ENCODE results near the gene TCF12.

DNA sequence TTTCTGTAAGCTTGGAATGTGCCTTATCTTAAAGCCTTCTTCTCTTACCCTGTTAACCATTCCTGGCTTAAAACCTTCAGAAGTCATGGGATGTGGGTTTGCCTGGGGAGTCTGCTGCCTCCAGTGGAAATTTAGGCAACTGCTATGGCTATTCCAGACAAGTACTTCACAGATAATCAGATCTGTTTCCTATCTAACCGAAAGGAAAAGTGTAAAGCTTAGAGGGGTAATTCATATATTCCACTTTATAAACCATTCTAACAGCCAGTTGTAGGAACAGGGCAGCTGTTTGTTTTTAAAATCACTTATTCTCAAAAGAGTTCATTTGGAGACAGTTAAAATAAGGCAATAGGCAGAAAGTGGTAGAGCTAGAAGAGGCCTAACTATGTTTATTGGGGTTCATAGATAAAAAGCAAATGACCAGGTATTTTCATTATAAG is 219.9 kb downstream of the TCF12 start:
- TF ChIP-seq POLR2AphosphoS5 (IDR thresholded peaks at IDR 0.05; ENCODE audit: insufficient read depth, low read depth, low read length) (no peak), EZH2 (IDR thresholded peaks at IDR 0.05; ENCODE audit: borderline replicate concordance, low read depth, low read length, severe bottlenecking) (no peak), FOS (IDR thresholded peaks at IDR 0.05; ENCODE audit: borderline replicate concordance, insufficient read depth, low read length) (no peak)
- TF ChIP-seq, protein P1, sequence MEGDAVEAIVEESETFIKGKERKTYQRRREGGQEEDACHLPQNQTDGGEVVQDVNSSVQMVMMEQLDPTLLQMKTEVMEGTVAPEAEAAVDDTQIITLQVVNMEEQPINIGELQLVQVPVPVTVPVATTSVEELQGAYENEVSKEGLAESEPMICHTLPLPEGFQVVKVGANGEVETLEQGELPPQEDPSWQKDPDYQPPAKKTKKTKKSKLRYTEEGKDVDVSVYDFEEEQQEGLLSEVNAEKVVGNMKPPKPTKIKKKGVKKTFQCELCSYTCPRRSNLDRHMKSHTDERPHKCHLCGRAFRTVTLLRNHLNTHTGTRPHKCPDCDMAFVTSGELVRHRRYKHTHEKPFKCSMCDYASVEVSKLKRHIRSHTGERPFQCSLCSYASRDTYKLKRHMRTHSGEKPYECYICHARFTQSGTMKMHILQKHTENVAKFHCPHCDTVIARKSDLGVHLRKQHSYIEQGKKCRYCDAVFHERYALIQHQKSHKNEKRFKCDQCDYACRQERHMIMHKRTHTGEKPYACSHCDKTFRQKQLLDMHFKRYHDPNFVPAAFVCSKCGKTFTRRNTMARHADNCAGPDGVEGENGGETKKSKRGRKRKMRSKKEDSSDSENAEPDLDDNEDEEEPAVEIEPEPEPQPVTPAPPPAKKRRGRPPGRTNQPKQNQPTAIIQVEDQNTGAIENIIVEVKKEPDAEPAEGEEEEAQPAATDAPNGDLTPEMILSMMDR (IDR thresholded peaks at IDR 0.05; ENCODE audit: extremely low read depth in 1 of 2, insufficient read depth in 1 of 2, low read depth in 1 of 2, low read length in 2 of 2) = peak; percentile 61 to 74
- TF ChIP-seq, protein P2, sequence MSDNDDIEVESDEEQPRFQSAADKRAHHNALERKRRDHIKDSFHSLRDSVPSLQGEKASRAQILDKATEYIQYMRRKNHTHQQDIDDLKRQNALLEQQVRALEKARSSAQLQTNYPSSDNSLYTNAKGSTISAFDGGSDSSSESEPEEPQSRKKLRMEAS (IDR thresholded peaks at IDR 0.05; ENCODE audit: insufficient read depth, insufficient read length) = no peak
